ENCODE measurements around the gene COL7A1. TPM values are rescaled to one million over a fixed set of nuclear protein-coding genes. Genes with fewer than 3 reads are reported as not detected.

Gene COL7A1
- total RNA-seq, 2 donors from 2014 or later = 15.7 to 16.6 TPM

DNA sequence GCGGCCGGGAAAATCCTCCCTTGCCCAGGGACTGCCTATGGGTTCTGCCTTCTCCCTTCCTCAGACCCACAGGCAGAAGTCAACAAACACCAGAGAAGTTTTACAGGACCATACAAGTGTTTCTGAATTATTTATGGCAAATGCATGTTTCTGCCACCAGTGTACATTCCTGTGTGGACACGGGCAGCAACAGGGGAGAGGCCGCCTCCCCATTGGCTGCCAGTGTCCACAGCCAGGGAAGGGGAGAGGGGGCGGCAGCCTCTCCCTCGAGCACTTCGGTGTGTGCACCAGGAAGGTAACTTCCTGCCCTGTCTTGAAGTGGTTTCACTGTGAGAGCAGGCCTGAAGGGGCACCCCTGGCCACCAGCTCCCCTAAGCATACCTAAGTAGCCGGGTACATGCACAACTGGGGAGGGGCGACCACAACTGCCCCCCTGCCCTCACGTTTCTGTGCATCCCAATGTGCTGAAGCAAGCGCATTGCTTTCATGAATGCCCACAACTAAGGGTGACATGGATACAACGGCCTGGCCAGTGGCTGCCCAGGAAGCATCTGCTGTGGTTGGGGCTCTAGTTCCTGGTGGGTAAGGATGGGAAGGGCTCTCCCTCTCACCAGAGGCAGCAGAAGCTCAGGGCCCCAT, 76.4 kb downstream of the COL7A1 start:
- TF ChIP-seq, protein P1, sequence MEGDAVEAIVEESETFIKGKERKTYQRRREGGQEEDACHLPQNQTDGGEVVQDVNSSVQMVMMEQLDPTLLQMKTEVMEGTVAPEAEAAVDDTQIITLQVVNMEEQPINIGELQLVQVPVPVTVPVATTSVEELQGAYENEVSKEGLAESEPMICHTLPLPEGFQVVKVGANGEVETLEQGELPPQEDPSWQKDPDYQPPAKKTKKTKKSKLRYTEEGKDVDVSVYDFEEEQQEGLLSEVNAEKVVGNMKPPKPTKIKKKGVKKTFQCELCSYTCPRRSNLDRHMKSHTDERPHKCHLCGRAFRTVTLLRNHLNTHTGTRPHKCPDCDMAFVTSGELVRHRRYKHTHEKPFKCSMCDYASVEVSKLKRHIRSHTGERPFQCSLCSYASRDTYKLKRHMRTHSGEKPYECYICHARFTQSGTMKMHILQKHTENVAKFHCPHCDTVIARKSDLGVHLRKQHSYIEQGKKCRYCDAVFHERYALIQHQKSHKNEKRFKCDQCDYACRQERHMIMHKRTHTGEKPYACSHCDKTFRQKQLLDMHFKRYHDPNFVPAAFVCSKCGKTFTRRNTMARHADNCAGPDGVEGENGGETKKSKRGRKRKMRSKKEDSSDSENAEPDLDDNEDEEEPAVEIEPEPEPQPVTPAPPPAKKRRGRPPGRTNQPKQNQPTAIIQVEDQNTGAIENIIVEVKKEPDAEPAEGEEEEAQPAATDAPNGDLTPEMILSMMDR (conservative IDR thresholded peaks at IDR 0.05) = no peak
- Histone ChIP-seq H3K27ac (ENCODE audit: low read depth, low read length) (no peak overlapping the region), H3K4me1 (ENCODE audit: control insufficient read depth, insufficient read depth, low read length) (no peaks in the 10 kb centered on the region), H3K9me3 (ENCODE audit: control insufficient read depth, low read length) (no peaks in the 10 kb centered on the region), H3K9ac (ENCODE audit: extremely low read depth, low read length, poor library complexity, severe bottlenecking) (no peak overlapping the region), H3K4me3 (ENCODE audit: low read length) (no peak overlapping the region), H3K36me3 (ENCODE audit: control insufficient read depth, insufficient read depth, low read length) (no peaks in the 10 kb centered on the region), H3K27me3 (ENCODE audit: control insufficient read depth, insufficient read depth, low read length, poor library complexity, severe bottlenecking) (no peaks in the 10 kb centered on the region)
- Mint-ChIP-seq H3K27me3 (ENCODE audit: insufficient read depth) (no peaks in the 10 kb centered on the region), H3K4me1 (no peaks in the 10 kb centered on the region), H3K9me3 (no peaks in the 10 kb centered on the region), H3K27ac (peak overlapping the region; percentile 16), H3K4me3 (no peak overlapping the region), H3K36me3 (ENCODE audit: low read depth) (no peaks in the 10 kb centered on the region)
- WGBS, 2 experiments (ENCODE audit: insufficient coverage in 1 of 2, insufficient read length in 1 of 2) = 85 to 88% methylated on average over 5 to 12 of the region's 12 CpGs
- DNase-seq = no peak

GRCh38 chr3:48518069-48518468, 77.1 kb downstream of the COL7A1 start:
- TF ChIP-seq, protein P1 (conservative IDR thresholded peaks at IDR 0.05) = no peak
- 91 to 100% methylated on average over 4 to 6 of the region's 6 CpGs for WGBS, 2 experiments (ENCODE audit: insufficient coverage in 1 of 2, insufficient read length in 1 of 2)
- Mint-ChIP-seq H3K36me3 (ENCODE audit: low read depth) (no peaks in the 10 kb centered on the region), H3K27ac (peak overlapping the region; percentile 16), H3K27me3 (ENCODE audit: insufficient read depth) (no peaks in the 10 kb centered on the region), H3K9me3 (no peaks in the 10 kb centered on the region), H3K4me1 (no peaks in the 10 kb centered on the region), H3K4me3 (no peak overlapping the region)
- Histone ChIP-seq H3K27ac (ENCODE audit: low read depth, low read length) (no peak overlapping the region), H3K4me3 (ENCODE audit: low read length) (no peak overlapping the region), H3K9me3 (ENCODE audit: control insufficient read depth, low read length) (no peaks in the 10 kb centered on the region), H3K4me1 (ENCODE audit: control insufficient read depth, insufficient read depth, low read length) (no peaks in the 10 kb centered on the region), H3K36me3 (ENCODE audit: control insufficient read depth, insufficient read depth, low read length) (no peaks in the 10 kb centered on the region), H3K27me3 (ENCODE audit: control insufficient read depth, insufficient read depth, low read length, poor library complexity, severe bottlenecking) (no peaks in the 10 kb centered on the region), H3K9ac (ENCODE audit: extremely low read depth, low read length, poor library complexity, severe bottlenecking) (no peak overlapping the region)
- no peak for DNase-seq

DNA sequence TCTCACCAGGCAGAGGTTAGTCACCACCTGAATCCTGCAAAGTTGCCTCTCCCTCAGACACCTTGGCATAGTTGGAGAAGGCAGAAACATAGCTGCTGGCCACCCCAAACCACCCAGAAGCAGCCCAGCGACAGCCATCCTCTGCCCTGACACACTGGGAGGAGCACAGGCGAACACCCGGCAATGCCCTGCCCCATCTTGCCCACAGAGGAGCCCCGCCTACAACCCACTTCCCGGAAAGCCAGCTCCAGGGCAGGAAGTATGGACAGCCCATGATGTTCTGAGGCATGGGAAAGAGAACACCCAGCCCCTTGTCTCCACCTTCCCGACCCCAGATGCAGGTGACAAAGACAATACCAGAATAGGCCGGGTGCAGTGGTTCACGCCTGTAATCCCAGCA, 78.6 kb downstream of the COL7A1 start:
- Mint-ChIP-seq H3K36me3 (ENCODE audit: low read depth) (no peaks in the 10 kb centered on the region), H3K27me3 (ENCODE audit: insufficient read depth) (no peaks in the 10 kb centered on the region), H3K9me3 (no peaks in the 10 kb centered on the region), H3K4me1 (no peaks in the 10 kb centered on the region), H3K27ac (no peak overlapping the region), H3K4me3 (no peak overlapping the region)
- H3K9me3 ChIP-seq (ENCODE audit: control insufficient read depth, low read length) = no peaks in the 10 kb centered on the region
- no peak overlapping the region for H3K4me3 ChIP-seq (ENCODE audit: low read length)
- H3K4me1 ChIP-seq (ENCODE audit: control insufficient read depth, insufficient read depth, low read length) = no peaks in the 10 kb centered on the region
- WGBS, 2 experiments (ENCODE audit: insufficient coverage in 1 of 2, insufficient read length in 1 of 2) = 86 to 87% methylated on average over 6 to 8 of the region's 8 CpGs
- no peaks in the 10 kb centered on the region for H3K36me3 ChIP-seq (ENCODE audit: control insufficient read depth, insufficient read depth, low read length)
- DNase-seq = no peak
- no peak overlapping the region for H3K9ac ChIP-seq (ENCODE audit: extremely low read depth, low read length, poor library complexity, severe bottlenecking)
- TF ChIP-seq, protein P1 (conservative IDR thresholded peaks at IDR 0.05) = no peak
- no peaks in the 10 kb centered on the region for H3K27me3 ChIP-seq (ENCODE audit: control insufficient read depth, insufficient read depth, low read length, poor library complexity, severe bottlenecking)
- no peak overlapping the region for H3K27ac ChIP-seq (ENCODE audit: low read depth, low read length)
